ENCODE data around the gene NEU4. TPM values are rescaled to one million over a fixed set of nuclear protein-coding genes. Genes with fewer than 3 reads are reported as not detected.
"Not testable (repeated sequence)": the region's sequence is repeated elsewhere in the genome, so short reads cannot be mapped to it uniquely, and the experiment has no call there.

The NEU4 gene
- polyA plus RNA-seq (2011; rRNA removed) (not detected in 2 replicates), polyA minus RNA-seq (2011; rRNA and poly(A)+ RNA removed) (not detected in 2 replicates)

GRCh38 chr2:241808721-241809382 is at the start of gene NEU4:
Gene NEU4 (plus strand): TSS chr2:241809193. CDS start chr2:241814485, 5,292 bp downstream.
- POLR2A ChIA-PET = no interaction called here
- H3K27ac ChIP-seq (ENCODE audit: low read depth, low read length) = no peak within 1 kb of the TSS
- H3K27me3 ChIP-seq (ENCODE audit: control insufficient read depth, insufficient read depth, low read length) = no peaks in the 10 kb centered on the region
- H3K4me3 ChIP-seq (ENCODE audit: low read depth, low read length) = no peak within 1 kb of the TSS
- CTCF ChIA-PET = no interaction called here
- no peak for TF ChIP-seq CTCF (IDR thresholded peaks at IDR 0.05; ENCODE audit: low read depth, low read length)
- H3K9me3 ChIP-seq (ENCODE audit: control insufficient read depth, insufficient read depth, low read length) = peaks cover 6% of the 10 kb centered on the region; the same call in 1 of the 2 replicates
- DNase-seq (ENCODE audit: low read depth, low spot score) = no peak

GRCh38 chr2:241759893-241760292 is 49.1 kb upstream of the NEU4 start:
- H3K4me3 ChIP-seq (ENCODE audit: low read depth, low read length); H3K27me3 ChIP-seq (ENCODE audit: control insufficient read depth, insufficient read depth, low read length); H3K9me3 ChIP-seq (ENCODE audit: control insufficient read depth, insufficient read depth, low read length); CTCF ChIA-PET; POLR2A ChIA-PET; DNase-seq (ENCODE audit: low read depth, low spot score); H3K27ac ChIP-seq (ENCODE audit: low read depth, low read length): not testable (repeated sequence)

- ChIA-PET POLR2A (no interaction called here), CTCF (no interaction called here)
- TF ChIP-seq CTCF (IDR thresholded peaks at IDR 0.05; ENCODE audit: low read depth, low read length) = no peak
- DNase-seq (ENCODE audit: low read depth, low spot score) = no peak
- Histone ChIP-seq H3K27me3 (ENCODE audit: control insufficient read depth, insufficient read depth, low read length) (no peaks in the 10 kb centered on the region), H3K4me3 (ENCODE audit: low read depth, low read length) (no peak overlapping the region), H3K9me3 (ENCODE audit: control insufficient read depth, insufficient read depth, low read length) (peaks cover 8% of the 10 kb centered on the region), H3K27ac (ENCODE audit: low read depth, low read length) (no peak overlapping the region)
These were observed 48.7 kb upstream of the NEU4 start for GRCh38 chr2:241760301-241760771.

GRCh38 chr2:241762321-241762932 is 46.6 kb upstream of the NEU4 start:
- H3K27me3 ChIP-seq (ENCODE audit: control insufficient read depth, insufficient read depth, low read length) = no peaks in the 10 kb centered on the region
- ChIA-PET CTCF (interaction anchor here (1.2 kb wide), 1 partner anchor 116 kb away, joined by 3 read pairs; no protein-coding TSS in a partner anchor), POLR2A (no interaction called here)
- no peak for DNase-seq (ENCODE audit: low read depth, low spot score)
- H3K27ac ChIP-seq (ENCODE audit: low read depth, low read length) = no peak overlapping the region
- no peak for TF ChIP-seq CTCF (IDR thresholded peaks at IDR 0.05; ENCODE audit: low read depth, low read length)
- H3K9me3 ChIP-seq (ENCODE audit: control insufficient read depth, insufficient read depth, low read length) = peaks cover 8% of the 10 kb centered on the region
- H3K4me3 ChIP-seq (ENCODE audit: low read depth, low read length) = no peak overlapping the region

GRCh38 chr2:241762933-241763369 is 46.0 kb upstream of the NEU4 start:
- POLR2A ChIA-PET = no interaction called here
- no peak overlapping the region for H3K4me3 ChIP-seq (ENCODE audit: low read depth, low read length)
- no peak for DNase-seq (ENCODE audit: low read depth, low spot score)
- H3K9me3 ChIP-seq (ENCODE audit: control insufficient read depth, insufficient read depth, low read length) = peaks cover 8% of the 10 kb centered on the region
- CTCF ChIA-PET = interaction anchor here (1.2 kb wide), 1 partner anchor 115 kb away, joined by 3 read pairs; no protein-coding TSS in a partner anchor
- no peaks in the 10 kb centered on the region for H3K27me3 ChIP-seq (ENCODE audit: control insufficient read depth, insufficient read depth, low read length)
- no peak for TF ChIP-seq CTCF (IDR thresholded peaks at IDR 0.05; ENCODE audit: low read depth, low read length)
- no peak overlapping the region for H3K27ac ChIP-seq (ENCODE audit: low read depth, low read length)

Data from AG04450 (cell line).